DOHH2 (cell line): Measurements from ENCODE around the gene LAP3.

Experiments
- H3F3A ChIP-seq: fragments of 200-600 bp; sonication (generic), shearing (Covaris generic); 2 replicates; pipeline ENCODE4 v1.6.0; 2016; ENCODE audit warnings: antibody characterized with exemption, mild to moderate bottlenecking; ENCODE audit not compliant: control insufficient read depth, insufficient read depth
- H3K27ac ChIP-seq: fragments of 200-600 bp; sonication (generic); 2 replicates; pipeline ENCODE4 v1.5.1; 2014; ENCODE audit warnings: low read depth, mild to moderate bottlenecking, low read length, moderate library complexity
- H3K27me3 ChIP-seq: fragments of 200-600 bp; sonication (generic); 2 replicates; pipeline ENCODE4 v1.6.1; 2014; ENCODE audit warnings: mild to moderate bottlenecking, low read length, mixed read lengths; ENCODE audit not compliant: control insufficient read depth
- H3K36me3 ChIP-seq: fragments of 200-600 bp; sonication (generic); 2 replicates; pipeline ENCODE4 v1.6.1; 2014; ENCODE audit warnings: mild to moderate bottlenecking, low read length, moderate library complexity, mixed read lengths; ENCODE audit not compliant: control insufficient read depth
- H3K4me1 ChIP-seq: fragments of 200-600 bp; sonication (generic); 2 replicates; pipeline ENCODE4 v1.6.1; 2014; ENCODE audit warnings: mild to moderate bottlenecking, low read length, mixed read lengths; ENCODE audit not compliant: control insufficient read depth
- H3K4me2 ChIP-seq: fragments of 200-600 bp; sonication (generic); 2 replicates; pipeline ENCODE4 v1.6.0; 2014; ENCODE audit warnings: mild to moderate bottlenecking, low read length, moderate library complexity
- H3K4me3 ChIP-seq: fragments of 200-600 bp; sonication (generic); 2 replicates; pipeline ENCODE4 v1.5.1; 2014; ENCODE audit warnings: mild to moderate bottlenecking, low read length, mixed read lengths
- H3K79me2 ChIP-seq: fragments of 200-600 bp; sonication (generic); 2 replicates; pipeline ENCODE4 v1.6.1; 2014; ENCODE audit warnings: mild to moderate bottlenecking, low read length, mixed read lengths; ENCODE audit not compliant: control insufficient read depth
- H3K9me2 ChIP-seq: fragments of 200-600 bp; sonication (generic); replicated peaks from 2 replicates; pipeline ENCODE4 v1.6.1; 2014; ENCODE audit warnings: mild to moderate bottlenecking, low read length, mixed read lengths; ENCODE audit not compliant: control insufficient read depth
- H3K9me3 ChIP-seq: fragments of 200-600 bp; sonication (generic); 2 replicates; pipeline ENCODE4 v1.6.1; 2014; ENCODE audit warnings: antibody characterized with exemption, low read length, mixed read lengths; ENCODE audit not compliant: control insufficient read depth, insufficient read depth
- H4K20me1 ChIP-seq: fragments of 200-600 bp; sonication (generic); 2 replicates; pipeline ENCODE4 v1.6.0; 2014; ENCODE audit warnings: low read depth, mild to moderate bottlenecking, antibody characterized with exemption, low read length, moderate library complexity; ENCODE audit not compliant: control insufficient read depth, insufficient read depth
- EZH2phosphoT487 ChIP-seq: fragments of 200-600 bp; sonication (generic); IDR thresholded peaks from 2 replicates; pipeline ENCODE4 v1.6.1; 2017; ENCODE audit warnings: borderline replicate concordance, mild to moderate bottlenecking, antibody characterized with exemption, low read length, moderate library complexity, mixed read lengths
- TF ChIP-seq, protein P1 (sequence below): fragments of 200-600 bp; sonication (generic); IDR thresholded peaks from one replicate; pipeline ENCODE4 v1.5.1; 2014; ENCODE audit warnings: antibody characterized with exemption, mild to moderate bottlenecking, low read depth, low read length; ENCODE audit not compliant: poor library complexity, severe bottlenecking

The LAP3 gene

GRCh38 chr4:17546222-17546621, 30.8 kb upstream of the LAP3 start:
- no peaks in the 10 kb centered on the region for H3K9me2 ChIP-seq
- H3K27ac ChIP-seq = no peak overlapping the region
- TF ChIP-seq, protein P1, sequence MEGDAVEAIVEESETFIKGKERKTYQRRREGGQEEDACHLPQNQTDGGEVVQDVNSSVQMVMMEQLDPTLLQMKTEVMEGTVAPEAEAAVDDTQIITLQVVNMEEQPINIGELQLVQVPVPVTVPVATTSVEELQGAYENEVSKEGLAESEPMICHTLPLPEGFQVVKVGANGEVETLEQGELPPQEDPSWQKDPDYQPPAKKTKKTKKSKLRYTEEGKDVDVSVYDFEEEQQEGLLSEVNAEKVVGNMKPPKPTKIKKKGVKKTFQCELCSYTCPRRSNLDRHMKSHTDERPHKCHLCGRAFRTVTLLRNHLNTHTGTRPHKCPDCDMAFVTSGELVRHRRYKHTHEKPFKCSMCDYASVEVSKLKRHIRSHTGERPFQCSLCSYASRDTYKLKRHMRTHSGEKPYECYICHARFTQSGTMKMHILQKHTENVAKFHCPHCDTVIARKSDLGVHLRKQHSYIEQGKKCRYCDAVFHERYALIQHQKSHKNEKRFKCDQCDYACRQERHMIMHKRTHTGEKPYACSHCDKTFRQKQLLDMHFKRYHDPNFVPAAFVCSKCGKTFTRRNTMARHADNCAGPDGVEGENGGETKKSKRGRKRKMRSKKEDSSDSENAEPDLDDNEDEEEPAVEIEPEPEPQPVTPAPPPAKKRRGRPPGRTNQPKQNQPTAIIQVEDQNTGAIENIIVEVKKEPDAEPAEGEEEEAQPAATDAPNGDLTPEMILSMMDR = no peak
- no peak for TF ChIP-seq EZH2phosphoT487

GRCh38 chr4:17546678-17547077, 30.3 kb upstream of the LAP3 start:
- Histone ChIP-seq H3K9me2 (no peaks in the 10 kb centered on the region), H3K4me3 (no peak overlapping the region), H3K36me3 (no peaks in the 10 kb centered on the region), H3K79me2 (no peaks in the 10 kb centered on the region), H4K20me1 (no peaks in the 10 kb centered on the region), H3K4me2 (no peak overlapping the region), H3K27me3 (peaks cover 7% of the 10 kb centered on the region), H3F3A (no peaks in the 10 kb centered on the region), H3K9me3 (no peaks in the 10 kb centered on the region), H3K4me1 (peaks cover 5% of the 10 kb centered on the region), H3K27ac (no peak overlapping the region)
- no peak for TF ChIP-seq EZH2phosphoT487
- TF ChIP-seq, protein P1 = no peak

More at GRCh38 chr4:17546222-17546621, 30.8 kb upstream of the LAP3 start:
- no peaks in the 10 kb centered on the region for H3K79me2 ChIP-seq
- peaks cover 7% of the 10 kb centered on the region for H3K27me3 ChIP-seq
- no peak overlapping the region for H3K4me2 ChIP-seq
- no peaks in the 10 kb centered on the region for H3F3A ChIP-seq
- H3K36me3 ChIP-seq = no peaks in the 10 kb centered on the region
- no peaks in the 10 kb centered on the region for H4K20me1 ChIP-seq
- no peaks in the 10 kb centered on the region for H3K9me3 ChIP-seq
- no peak overlapping the region for H3K4me3 ChIP-seq
- H3K4me1 ChIP-seq = peaks cover 5% of the 10 kb centered on the region

DNA sequence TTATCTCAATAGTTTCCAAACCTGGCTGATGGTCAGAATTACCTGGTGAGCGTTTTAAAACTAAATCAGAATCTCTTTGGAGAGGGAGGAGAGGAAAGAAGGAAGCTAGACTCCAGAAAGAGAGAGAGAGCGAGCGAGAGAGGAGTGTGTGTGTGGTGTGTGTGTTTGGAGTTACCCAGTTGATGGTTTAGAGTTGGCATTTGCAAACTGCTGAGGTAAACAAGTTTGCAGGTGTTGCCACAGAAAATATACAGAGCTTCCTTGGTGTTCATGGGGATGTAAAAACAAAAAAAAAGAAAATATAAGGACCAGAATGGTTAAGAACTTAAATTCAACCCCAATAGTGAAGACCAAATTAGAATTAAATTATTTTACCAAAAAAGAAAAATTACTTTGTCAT, 26.4 kb upstream of the LAP3 start:
- H3K9me2 ChIP-seq = no peaks in the 10 kb centered on the region
- no peaks in the 10 kb centered on the region for H3F3A ChIP-seq
- H3K4me1 ChIP-seq = peaks cover 5% of the 10 kb centered on the region
- H3K27ac ChIP-seq = no peak overlapping the region
- no peak for TF ChIP-seq EZH2phosphoT487
- TF ChIP-seq, protein P1 = no peak
- peaks cover 3% of the 10 kb centered on the region for H3K27me3 ChIP-seq
- no peak overlapping the region for H3K4me2 ChIP-seq
- H3K36me3 ChIP-seq = no peaks in the 10 kb centered on the region
- H3K4me3 ChIP-seq = no peak overlapping the region
- H4K20me1 ChIP-seq = no peaks in the 10 kb centered on the region
- no peaks in the 10 kb centered on the region for H3K79me2 ChIP-seq
- no peaks in the 10 kb centered on the region for H3K9me3 ChIP-seq
